B cell (primary cell): ENCODE data around the gene AHCTF1.

Experiments used
- CTCF ChIP-seq: fragments of 200-600 bp; IDR thresholded peaks from one replicate; pipeline ENCODE4 v1.8.0; 2022; ENCODE audit warnings: antibody characterized with exemption, mild to moderate bottlenecking
- EZH2 ChIP-seq: IDR thresholded peaks from 2 replicates; pipeline ENCODE4 v1.6.1; 2012; ENCODE audit warnings: borderline replicate concordance, low read depth, mild to moderate bottlenecking, moderate library complexity, low read length; ENCODE audit not compliant: insufficient read depth, poor library complexity, severe bottlenecking

DNA sequence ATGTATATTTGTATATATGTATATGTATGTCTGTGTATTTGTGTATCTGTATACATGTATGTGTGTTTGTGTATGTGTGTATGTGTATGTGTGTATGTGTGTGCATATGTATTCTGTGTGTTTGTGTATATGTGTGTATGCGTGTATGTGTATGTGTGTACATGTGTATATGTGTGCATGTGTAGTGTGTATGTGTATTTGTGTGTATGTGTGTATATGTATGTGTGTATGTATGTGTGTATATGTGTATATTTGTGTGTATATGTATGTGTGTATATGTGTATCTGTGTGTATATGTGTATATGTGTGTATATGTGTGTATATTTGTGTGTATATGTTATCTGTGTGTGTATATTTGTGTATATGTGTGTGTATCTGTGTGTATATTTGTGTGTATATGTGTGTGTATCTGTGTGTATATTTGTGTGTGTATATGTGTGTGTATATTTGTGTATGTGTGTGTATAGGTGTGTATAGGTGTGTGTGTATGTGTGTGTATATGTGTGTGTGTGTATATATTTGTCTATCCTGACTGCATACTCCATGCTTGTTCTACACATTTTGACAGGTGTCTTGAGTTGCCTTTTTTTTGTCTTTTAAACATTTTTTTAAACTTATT lies 106.1 kb downstream of the AHCTF1 start:
- TF ChIP-seq CTCF (no peak), EZH2 (no peak)
